ENCODE measurements around the gene PCOLCE2. TPM values are rescaled to one million over a fixed set of nuclear protein-coding genes. Genes with fewer than 3 reads are reported as not detected.

The PCOLCE2 gene
- total RNA-seq, 6 experiments from 2014 or later: 0.74 to 17.3 (median 14.6) TPM

DNA sequence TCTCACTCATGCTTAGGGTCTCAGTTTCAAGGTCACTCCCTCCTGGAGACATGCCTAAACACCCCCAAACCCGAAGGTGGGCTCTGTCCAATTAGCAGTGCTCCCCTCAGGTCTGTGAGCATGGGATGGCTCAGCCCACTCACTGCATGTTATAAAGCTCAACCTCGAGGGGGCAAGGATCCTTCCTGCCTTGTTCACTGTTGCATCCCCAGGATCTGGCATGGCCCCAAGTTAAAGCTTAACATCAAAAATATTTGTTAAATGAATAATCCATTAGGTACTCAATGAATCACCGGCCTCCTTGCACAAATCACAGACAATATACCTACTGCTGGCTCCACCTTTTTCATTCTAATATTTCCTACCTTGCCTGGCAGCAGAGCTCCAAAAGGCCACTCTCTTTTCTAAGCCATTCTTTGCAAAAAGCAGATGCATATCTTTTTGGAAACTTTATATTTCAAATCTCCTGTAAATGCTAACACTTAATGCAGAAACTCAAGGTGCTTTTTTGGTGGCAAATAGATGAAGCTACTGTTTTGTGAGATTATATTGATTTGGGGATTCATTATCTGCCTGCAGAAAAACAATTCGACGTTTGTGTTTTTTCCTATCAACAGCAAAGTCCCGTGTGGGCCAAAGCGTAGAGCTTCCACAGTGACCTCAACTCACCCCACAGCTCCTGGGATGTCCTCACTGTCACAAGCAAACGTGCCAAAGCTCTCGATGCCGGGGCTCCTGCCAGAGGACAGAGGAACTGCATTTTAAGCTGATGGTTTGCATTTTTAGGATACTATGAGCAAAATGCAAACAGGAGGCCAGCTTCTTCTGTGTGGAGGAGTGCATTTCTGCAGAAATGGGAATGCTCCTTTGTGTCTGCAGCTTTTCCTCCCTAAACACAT is 35.4 kb downstream of the PCOLCE2 start:
- peak; percentile 26 for DNase-seq
- peaks cover 8% of the 10 kb centered on the region for H3K27me3 Mint-ChIP-seq (ENCODE audit: insufficient read depth)
- TF ChIP-seq CTCF (IDR thresholded peaks at IDR 0.05): no peak

DNA sequence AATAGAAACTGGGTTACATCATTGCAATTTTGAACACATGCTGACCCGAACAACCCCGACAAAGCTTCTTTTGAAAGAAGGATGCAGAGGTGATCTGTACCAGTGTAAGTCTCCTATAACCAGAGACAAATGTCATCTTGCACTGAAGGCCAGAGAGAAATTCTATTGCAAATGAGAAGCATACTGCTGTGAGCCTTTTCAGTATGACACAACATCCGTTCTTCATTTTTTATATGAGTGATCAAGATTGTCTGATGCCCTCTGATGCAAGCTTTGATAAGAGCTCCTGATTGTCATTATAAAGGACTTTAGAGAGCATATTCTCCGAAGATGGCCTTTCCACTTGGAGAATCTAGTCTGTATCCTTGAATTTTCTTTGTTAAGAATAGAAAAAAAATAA is 36.9 kb downstream of the PCOLCE2 start:
- no peak overlapping the region for H3K27ac Mint-ChIP-seq
- no peak overlapping the region for H3K4me3 Mint-ChIP-seq
- no peak for TF ChIP-seq CTCF (IDR thresholded peaks at IDR 0.05)
- H3K27me3 Mint-ChIP-seq (ENCODE audit: insufficient read depth): peaks cover 4% of the 10 kb centered on the region
- peaks cover 14% of the 10 kb centered on the region for H3K4me1 Mint-ChIP-seq (ENCODE audit: low read depth)
- H3K9me3 Mint-ChIP-seq: no peaks in the 10 kb centered on the region
- no peaks in the 10 kb centered on the region for H3K36me3 Mint-ChIP-seq (ENCODE audit: low read depth)
- DNase-seq: no peak

More for the DNA sequence above, 35.4 kb downstream of the PCOLCE2 start:
- Mint-ChIP-seq H3K36me3 (ENCODE audit: low read depth) (no peaks in the 10 kb centered on the region), H3K4me3 (no peak overlapping the region; the same call in 1 of the 2 replicates), H3K9me3 (no peaks in the 10 kb centered on the region), H3K27ac (no peak overlapping the region), H3K4me1 (ENCODE audit: low read depth) (peaks cover 14% of the 10 kb centered on the region)

DNA sequence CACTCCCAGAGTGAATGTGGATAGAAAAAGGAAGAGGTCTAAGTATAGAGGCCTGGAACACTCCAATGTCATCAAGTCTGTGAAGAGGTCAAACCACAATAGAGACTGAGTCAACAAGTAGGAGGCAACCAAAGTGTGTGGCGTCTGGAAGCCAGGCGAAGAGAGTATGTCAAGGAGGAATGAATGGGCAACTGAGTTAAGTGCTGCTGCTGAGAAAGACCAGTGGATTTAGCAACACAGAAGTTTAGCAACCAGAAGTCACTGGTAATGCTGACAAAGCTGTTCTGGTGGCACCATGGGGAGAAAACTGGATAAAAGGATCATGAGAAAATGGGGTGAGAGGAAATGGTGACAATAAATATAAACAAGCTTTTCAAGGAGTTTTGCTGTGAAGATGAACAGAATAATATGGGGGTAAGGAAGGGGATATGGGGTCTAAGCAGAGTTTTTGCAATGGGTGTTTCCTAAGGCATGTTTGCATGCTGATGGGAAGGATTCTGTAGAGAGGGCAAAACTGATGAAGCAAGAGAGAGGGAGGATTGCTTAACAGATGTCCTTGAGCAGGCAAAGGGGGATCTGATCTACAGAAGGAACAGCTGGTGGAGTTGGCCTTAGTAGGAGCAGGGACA is 38.4 kb downstream of the PCOLCE2 start:
- TF ChIP-seq CTCF (IDR thresholded peaks at IDR 0.05): no peak
- DNase-seq: peak; percentile 82
- Mint-ChIP-seq H3K4me1 (ENCODE audit: low read depth) (peaks cover 14% of the 10 kb centered on the region), H3K27ac (no peak overlapping the region), H3K4me3 (no peak overlapping the region), H3K27me3 (ENCODE audit: insufficient read depth) (peaks cover 4% of the 10 kb centered on the region), H3K36me3 (ENCODE audit: low read depth) (no peaks in the 10 kb centered on the region), H3K9me3 (no peaks in the 10 kb centered on the region)

GRCh38 chr3:142849148-142849547 is 39.7 kb downstream of the PCOLCE2 start:
- H3K4me3 Mint-ChIP-seq: no peak overlapping the region
- H3K4me1 Mint-ChIP-seq (ENCODE audit: low read depth): peaks cover 23% of the 10 kb centered on the region
- DNase-seq: no peak
- H3K27me3 Mint-ChIP-seq (ENCODE audit: insufficient read depth): peaks cover 3% of the 10 kb centered on the region; the same call in 1 of the 2 replicates
- no peak for TF ChIP-seq CTCF (IDR thresholded peaks at IDR 0.05)
- H3K27ac Mint-ChIP-seq: no peak overlapping the region
- no peaks in the 10 kb centered on the region for H3K36me3 Mint-ChIP-seq (ENCODE audit: low read depth)
- no peaks in the 10 kb centered on the region for H3K9me3 Mint-ChIP-seq

DNA sequence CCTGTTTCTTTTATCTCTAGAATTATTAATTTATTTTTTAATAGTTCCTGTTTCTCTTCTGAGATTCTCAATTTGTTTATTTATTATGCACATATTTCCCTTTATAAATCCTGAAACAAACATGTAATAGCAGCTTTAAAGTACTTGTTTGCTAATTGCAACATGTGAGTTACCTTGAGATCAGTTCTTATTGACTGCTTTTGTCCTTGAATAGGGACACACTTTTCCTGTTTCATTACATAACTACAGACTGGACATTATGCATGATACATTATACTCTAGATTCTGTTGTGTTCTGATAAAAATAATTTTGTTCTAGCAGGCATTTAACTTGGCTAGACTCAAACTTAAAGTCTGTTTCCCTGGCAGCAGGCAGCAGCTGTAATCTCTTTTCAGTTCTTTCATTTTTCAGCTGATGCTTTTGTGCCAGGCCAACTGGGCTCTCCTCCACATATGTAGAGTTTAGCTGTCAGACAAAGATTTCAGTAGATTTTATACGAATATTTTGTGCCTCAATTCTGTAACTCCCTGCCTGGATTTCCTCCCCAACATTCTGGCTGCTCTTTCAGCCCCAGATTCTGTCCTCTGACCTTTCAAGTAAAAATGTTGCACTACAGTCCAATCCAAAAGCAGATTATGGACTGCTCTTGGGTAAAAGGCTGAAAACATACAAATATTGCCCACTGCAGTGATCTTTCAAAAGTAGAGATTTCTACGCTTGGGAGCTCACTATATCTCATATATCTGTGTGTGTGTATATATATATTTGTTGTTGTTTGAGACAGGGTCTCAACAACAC is 41.9 kb downstream of the PCOLCE2 start:
- H3K9me3 Mint-ChIP-seq: no peaks in the 10 kb centered on the region
- no peak overlapping the region for H3K27ac Mint-ChIP-seq
- no peaks in the 10 kb centered on the region for H3K36me3 Mint-ChIP-seq (ENCODE audit: low read depth)
- no peak overlapping the region for H3K4me3 Mint-ChIP-seq
- H3K4me1 Mint-ChIP-seq (ENCODE audit: low read depth): peaks cover 12% of the 10 kb centered on the region; the same call in 1 of the 2 replicates
- no peak for DNase-seq
- no peak for TF ChIP-seq CTCF (IDR thresholded peaks at IDR 0.05)
- peaks cover 3% of the 10 kb centered on the region; the same call in 1 of the 2 replicates for H3K27me3 Mint-ChIP-seq (ENCODE audit: insufficient read depth)

Measured in HFFc6 (cell line).